HL-60/S4 (cell line): Measurements from ENCODE around the gene RAC2.
"Not testable (repeated sequence)": the region's sequence is repeated elsewhere in the genome, so short reads cannot be mapped to it uniquely, and the experiment has no call there.

Experiments
- in situ Hi-C: fragments of 300-500 bp; cut with MboI; formaldehyde crosslinking; loops from 2 replicates; pipeline ENCODE4 v1.14.3; 2022; ENCODE audit warnings: low sequenced_read_pairs

RAC2 gene

GRCh38 chr22:37237371-37238268 is 6.4 kb downstream of the RAC2 start:
- in situ Hi-C loops: no loop called here

- in situ Hi-C loops: no loop called here
Measured at GRCh38 chr22:37235897-37236607, 8.0 kb downstream of the RAC2 start.

GRCh38 chr22:37234736-37235711 is 9.0 kb downstream of the RAC2 start:
- in situ Hi-C loops: no loop called here

DNA sequence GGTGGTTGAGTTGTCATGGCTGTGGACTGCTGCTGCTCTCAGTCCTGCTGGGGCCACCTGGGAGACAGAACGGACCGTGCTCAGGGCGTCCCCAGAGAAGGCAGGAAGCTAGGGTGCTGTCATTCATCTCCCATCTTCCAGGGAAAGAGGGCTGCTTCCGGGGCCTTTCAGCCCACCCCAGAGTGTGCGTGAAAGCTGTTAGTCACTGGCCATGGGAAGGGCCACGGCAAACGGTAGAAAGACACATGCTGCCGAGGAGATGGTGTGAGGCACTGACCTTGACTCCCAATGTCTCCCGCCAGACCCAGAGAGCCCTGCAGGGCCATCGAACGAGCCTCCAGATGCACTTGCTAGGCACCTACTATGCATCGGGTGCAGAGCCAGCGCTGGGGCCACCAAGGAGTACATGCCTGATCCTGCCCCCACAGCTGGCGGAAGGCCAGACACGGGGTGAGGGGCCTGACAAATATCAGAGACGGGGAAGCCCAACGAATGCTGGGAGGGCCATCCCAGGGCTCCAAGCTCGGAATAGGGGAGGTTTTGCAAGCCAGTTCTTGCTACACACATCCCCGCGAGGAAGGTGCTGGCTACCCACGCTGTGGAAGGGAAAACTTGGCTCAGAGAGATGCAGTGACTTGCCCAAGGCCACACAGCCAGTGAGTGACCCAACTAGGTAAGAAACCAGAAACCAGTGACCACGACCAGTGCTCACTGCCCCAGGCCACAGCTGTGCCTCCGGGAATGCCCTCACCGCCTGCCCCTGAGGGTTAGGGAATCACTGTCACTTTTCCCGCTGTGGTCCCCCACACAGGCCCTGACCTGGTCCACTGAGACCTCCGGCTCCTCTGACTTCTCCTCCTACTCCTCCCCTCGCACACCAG is 10.1 kb downstream of the RAC2 start:
- in situ Hi-C loops: no loop called here

- in situ Hi-C loops: not testable (repeated sequence)
Measured at GRCh38 chr22:37233371-37233750, 10.7 kb downstream of the RAC2 start.

DNA sequence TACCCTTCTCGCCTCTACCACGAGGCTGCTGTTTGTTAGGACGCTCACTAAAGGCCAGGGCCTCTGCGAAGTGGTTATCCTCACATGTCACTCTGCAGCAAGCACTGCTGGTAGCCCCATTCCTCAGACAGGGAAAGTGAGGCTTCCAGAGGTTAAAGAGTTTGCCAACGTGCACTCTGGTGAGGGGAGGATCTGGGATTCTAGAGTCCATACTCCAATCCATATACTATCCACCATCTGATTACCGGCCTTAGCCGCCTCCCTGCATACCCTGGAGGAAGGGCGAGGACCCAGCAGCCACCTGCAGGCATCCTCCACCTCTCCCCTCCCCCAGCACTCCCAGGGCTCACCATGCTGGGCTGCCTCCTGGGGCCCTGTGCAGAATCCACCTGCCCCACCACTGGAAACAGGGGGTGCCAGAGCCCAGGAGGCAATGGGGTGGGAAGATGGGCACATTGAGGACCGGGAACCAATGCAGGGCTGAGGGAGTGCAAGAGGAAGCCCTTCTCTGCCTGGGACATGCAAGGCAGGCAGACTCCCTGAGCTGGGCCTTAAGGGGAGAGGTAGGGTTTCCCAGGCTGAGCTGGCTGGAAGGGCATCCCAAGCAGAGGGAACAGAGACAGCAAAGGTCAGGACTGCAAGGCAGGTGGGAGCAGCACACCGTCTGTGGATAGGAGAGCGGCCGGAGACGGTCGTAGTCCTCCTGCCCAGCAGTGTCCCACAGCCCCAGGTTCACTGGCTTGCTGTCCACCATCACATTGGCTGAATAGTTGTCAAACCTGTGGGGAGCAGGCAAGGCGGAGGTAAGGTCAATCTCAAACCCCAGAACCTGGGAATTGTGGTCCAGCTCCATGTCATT is 11.7 kb downstream of the RAC2 start:
- in situ Hi-C loops: no loop called here

- in situ Hi-C loops: no loop called here
Measured at GRCh38 chr22:37231406-37232139, 12.5 kb downstream of the RAC2 start.

GRCh38 chr22:37230673-37231405 is 13.2 kb downstream of the RAC2 start:
- in situ Hi-C loops: no loop called here

DNA sequence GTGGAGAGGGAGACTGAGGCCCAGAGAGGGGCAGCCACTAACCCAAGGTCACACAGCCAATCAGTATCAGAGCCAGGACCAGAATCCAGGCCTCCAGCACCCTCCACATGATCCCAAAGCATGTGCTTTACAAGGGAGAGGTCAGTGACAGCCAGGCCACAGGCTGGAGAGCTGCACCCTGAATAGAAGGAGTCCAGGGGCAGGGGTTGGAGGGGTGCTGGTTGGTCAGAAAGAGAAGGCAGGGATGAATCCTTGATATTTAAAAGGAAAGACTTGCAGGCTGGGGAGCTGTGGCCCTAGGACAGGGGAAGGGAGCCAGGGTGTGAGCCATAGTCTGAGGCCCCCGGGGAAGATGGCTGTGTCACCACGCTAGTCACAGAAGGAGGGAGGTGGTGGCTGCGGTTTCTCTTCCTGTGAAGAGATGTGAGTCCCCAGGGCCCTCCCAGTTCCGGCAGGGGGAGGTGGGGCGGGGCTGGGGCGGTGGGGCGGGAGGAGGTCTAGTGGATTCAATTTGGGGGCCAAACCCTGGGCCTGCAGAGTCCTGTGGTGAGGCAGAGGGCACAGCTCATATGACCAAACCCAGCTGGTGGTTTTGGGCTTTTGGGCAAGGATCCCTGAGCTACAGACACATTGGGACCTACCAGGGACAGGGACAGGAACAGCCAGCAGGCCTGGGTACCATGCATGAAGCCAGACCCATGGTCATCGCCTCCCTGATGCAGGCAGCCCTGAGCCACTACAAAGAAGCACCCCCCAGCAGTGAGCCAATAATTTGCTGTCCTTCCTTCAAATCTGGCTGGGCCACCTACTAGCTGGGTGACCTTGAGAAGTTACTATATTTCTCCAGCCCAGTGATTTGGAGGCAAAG is 14.0 kb downstream of the RAC2 start:
- in situ Hi-C loops: no loop called here

DNA sequence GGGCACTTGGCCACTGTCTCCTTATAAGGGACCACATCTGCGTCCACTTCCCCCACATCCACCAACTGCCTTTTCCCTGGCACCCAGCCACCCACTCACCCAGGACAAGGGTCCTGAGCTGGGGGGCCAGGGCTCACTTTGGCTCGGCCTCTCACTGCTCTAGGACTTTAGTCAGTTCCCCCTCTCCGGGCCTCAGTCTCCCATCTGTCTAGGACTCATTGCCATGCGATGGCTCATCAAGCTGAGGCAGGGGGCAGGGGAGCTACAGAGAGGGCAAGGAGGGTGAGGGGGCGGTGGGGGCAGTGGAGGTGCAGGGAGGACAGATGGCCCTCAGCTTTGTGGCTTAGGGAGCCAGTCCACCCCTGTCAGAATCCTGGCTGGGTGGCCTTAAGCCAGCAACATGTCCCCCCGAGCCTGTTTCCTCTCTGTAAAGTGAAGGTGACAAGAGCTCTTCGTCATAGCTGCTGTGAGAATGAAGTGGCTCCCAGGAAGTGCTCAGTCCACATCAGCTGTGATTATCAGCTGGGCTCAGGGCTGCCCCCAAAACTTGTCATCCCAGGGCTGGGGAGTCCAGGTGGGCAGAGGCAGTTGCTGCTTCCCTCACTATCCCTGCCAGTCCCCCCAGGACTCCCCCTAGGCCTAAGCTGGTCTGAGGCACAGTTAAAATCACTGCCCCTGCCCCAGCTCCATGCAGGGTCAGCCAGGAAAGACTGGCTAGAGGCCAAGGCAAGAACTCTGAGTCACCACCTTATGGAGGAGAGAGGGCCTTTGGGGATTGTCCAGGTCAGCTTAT is 14.9 kb downstream of the RAC2 start:
- in situ Hi-C loops: no loop called here

- in situ Hi-C loops: no loop called here
Measured at GRCh38 chr22:37228106-37229011, 15.7 kb downstream of the RAC2 start.

DNA sequence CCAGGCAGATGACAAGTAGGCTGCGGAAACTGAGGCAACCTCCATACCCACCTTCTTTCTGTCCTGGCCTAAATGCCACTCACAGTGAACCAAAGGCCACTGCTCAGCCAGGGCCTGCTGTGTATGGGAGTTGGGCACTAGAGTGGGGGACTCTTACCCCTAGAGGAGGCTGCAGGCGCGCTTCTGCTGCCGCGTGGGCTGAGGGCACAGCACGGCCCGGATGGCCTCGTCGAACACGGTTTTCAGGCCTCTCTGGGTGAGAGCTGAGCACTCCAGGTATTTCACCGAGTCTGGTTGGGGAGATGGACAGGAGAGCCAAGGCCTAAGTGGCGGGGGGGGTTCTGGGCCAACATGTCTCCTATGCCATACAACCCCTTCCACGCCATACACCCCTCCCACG is 17.6 kb downstream of the RAC2 start:
- in situ Hi-C loops: no loop called here

DNA sequence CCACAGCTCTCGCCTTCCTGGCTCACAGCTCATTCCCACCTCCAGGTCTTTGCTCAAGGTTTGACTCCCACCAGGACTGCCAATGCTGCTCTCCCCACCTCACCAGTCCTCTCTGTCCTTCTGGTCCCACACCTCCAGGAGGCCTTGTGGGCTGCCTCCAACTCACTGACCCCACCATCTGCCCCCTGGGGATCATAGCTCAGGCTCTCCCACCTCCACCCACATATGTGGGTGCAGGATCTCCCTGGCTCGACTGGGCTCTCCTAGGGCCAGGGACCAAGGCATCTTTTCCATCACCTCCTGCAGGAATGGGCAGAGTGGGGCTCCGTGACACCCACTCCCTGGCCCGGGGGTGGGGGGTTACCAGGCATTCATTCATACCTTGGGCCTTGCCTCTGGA is 18.0 kb downstream of the RAC2 start:
- in situ Hi-C loops: no loop called here

- in situ Hi-C loops: no loop called here
Measured at GRCh38 chr22:37225481-37225880, 18.6 kb downstream of the RAC2 start.
